B cell (primary cell): Measurements from ENCODE around the gene RHCG. TPM values are rescaled to one million over a fixed set of nuclear protein-coding genes. Genes with fewer than 3 reads are reported as not detected.

Experiments used
- ATAC-seq: fragments of 200-7000 bp; cut with Tn5 transposase; one replicate; pipeline ENCODE4 v1.10.0; 2021; ENCODE audit warnings: low read depth, mild to moderate bottlenecking, moderate number of reproducible peaks, moderate library complexity
- CTCF ChIA-PET: fragments of 350-600 bp; sonication (Branson Sonifier 250); formaldehyde crosslinking; loops from one replicate; lab custom pipeline; 2021; ENCODE audit warnings: antibody characterized with exemption, inconsistent platforms; lab: Charles Lee
- POLR2A ChIA-PET: fragments of 350-600 bp; sonication (Branson Sonifier 250); formaldehyde crosslinking; loops from one replicate; lab custom pipeline; 2021; ENCODE audit warnings: antibody characterized with exemption; lab: Charles Lee
- DNase-seq: peaks from one replicate; pipeline ENCODE4 v3.0.0; 2013
- H2AFZ ChIP-seq: 2 replicates; pipeline ENCODE4 v1.6.1; 2012; ENCODE audit warnings: mild to moderate bottlenecking, low read depth, low read length; ENCODE audit not compliant: insufficient read depth, poor library complexity, severe bottlenecking
- H3K27ac ChIP-seq, 2 donors: 1 replicate in 1 of 2; 2 replicates in 1 of 2; pipeline ENCODE4 v1.5.1; 2012 to 2013; ENCODE audit warnings: low read length in 2 of 2, mild to moderate bottlenecking in 2 of 2, moderate library complexity in 1 of 2
- H3K27me3 ChIP-seq, 4 experiments: fragments of 200-600 bp in 1 of 4; sonication (generic) in 1 of 4; replicated peaks in 1 of 4; 1 replicate in 2 of 4; 2 replicates in 2 of 4; pipeline versions ENCODE4 v1.6.1 to v1.7.0; 2013 to 2016; ENCODE audit warnings: low read length in 3 of 4, mild to moderate bottlenecking in 2 of 4, mixed read lengths in 1 of 4, moderate library complexity in 1 of 4; ENCODE audit not compliant: insufficient read depth in 4 of 4, control insufficient read depth in 3 of 4; ENCODE audit errors: control extremely low read depth in 1 of 4
- H3K36me3 ChIP-seq, 2 experiments: replicated peaks in 1 of 2; 1 replicate in 1 of 2; 2 replicates in 1 of 2; pipeline versions ENCODE4 v1.6.1 to v1.7.1; 2013; ENCODE audit warnings: low read length in 1 of 2; ENCODE audit not compliant: insufficient read depth in 2 of 2, control insufficient read depth in 1 of 2; ENCODE audit errors: control extremely low read depth in 1 of 2, extremely low read depth in 1 of 2
- H3K4me1 ChIP-seq, 2 donors: fragments of 200-600 bp in 1 of 2; sonication (generic) in 1 of 2; 1 replicate in 1 of 2; 2 replicates in 1 of 2; pipeline versions ENCODE4 v1.5.1 to v1.6.1; 2013 to 2017; ENCODE audit warnings: low read length in 2 of 2; ENCODE audit not compliant: control insufficient read depth in 2 of 2, insufficient read depth in 2 of 2
- H3K4me2 ChIP-seq: replicated peaks from 2 replicates; pipeline ENCODE3; 2012; ENCODE audit warnings: mild to moderate bottlenecking, low read depth, low read length; ENCODE audit not compliant: poor library complexity, severe bottlenecking
- H3K4me3 ChIP-seq, 5 experiments: fragments of 200-600 bp in 1 of 5; sonication (generic) in 1 of 5; 1 replicate in 3 of 5; 2 replicates in 2 of 5; pipeline versions ENCODE4 v1.5.1 to v1.7.0; 2011 to 2016; ENCODE audit warnings: low read length in 4 of 5, mild to moderate bottlenecking in 4 of 5, low read depth in 2 of 5, control low read depth in 1 of 5, moderate library complexity in 1 of 5; ENCODE audit not compliant: insufficient read depth in 1 of 5; ENCODE audit errors: control extremely low read depth in 1 of 5, extremely low read depth in 1 of 5
- H3K79me2 ChIP-seq: fragments of 200-600 bp; sonication (generic); one replicate; pipeline ENCODE4 v1.6.0; 2016; ENCODE audit warnings: low read length; ENCODE audit not compliant: control insufficient read depth, insufficient read depth
- H3K9ac ChIP-seq: fragments of 200-600 bp; sonication (generic); 2 replicates; pipeline ENCODE4 v1.6.1; 2017; ENCODE audit warnings: mild to moderate bottlenecking, low read length, moderate library complexity
- H3K9me3 ChIP-seq, 3 donors: one replicate each; pipeline versions ENCODE4 v1.6.1 to v1.7.1; 2013; ENCODE audit warnings: low read length in 2 of 3; ENCODE audit not compliant: control insufficient read depth in 2 of 3, insufficient read depth in 1 of 3; ENCODE audit errors: control extremely low read depth in 1 of 3
- H4K20me1 ChIP-seq: 2 replicates; pipeline ENCODE4 v1.6.0; 2012; ENCODE audit warnings: mild to moderate bottlenecking, low read length; ENCODE audit not compliant: insufficient read depth, control insufficient read depth, poor library complexity, severe bottlenecking
- H3K27ac Mint-ChIP-seq: one replicate; pipeline ENCODE4 v1.8.0; 2021; ENCODE audit warnings: mixed read lengths
- H3K27me3 Mint-ChIP-seq: one replicate; pipeline ENCODE4 v1.8.0; 2021; ENCODE audit warnings: mixed read lengths
- H3K4me1 Mint-ChIP-seq: one replicate; pipeline ENCODE4 v1.8.0; 2021; ENCODE audit warnings: mixed read lengths
- H3K4me3 Mint-ChIP-seq: one replicate; pipeline ENCODE4 v1.8.0; 2021; ENCODE audit warnings: mixed read lengths
- H3K9me3 Mint-ChIP-seq: one replicate; pipeline ENCODE4 v1.8.0; 2022; ENCODE audit warnings: mixed read lengths; ENCODE audit not compliant: insufficient read depth
- CTCF ChIP-seq: fragments of 200-600 bp; IDR thresholded peaks from one replicate; pipeline ENCODE4 v1.8.0; 2022; ENCODE audit warnings: antibody characterized with exemption, mild to moderate bottlenecking
- EZH2 ChIP-seq: IDR thresholded peaks from 2 replicates; pipeline ENCODE4 v1.6.1; 2012; ENCODE audit warnings: borderline replicate concordance, low read depth, mild to moderate bottlenecking, moderate library complexity, low read length; ENCODE audit not compliant: insufficient read depth, poor library complexity, severe bottlenecking
- WGBS: methylation state at CpG from one replicate; pipeline ENCODE4 v1.1.5; 2013; ENCODE audit warnings: missing lambda C conversion rate; ENCODE audit not compliant: insufficient coverage; 5-methylcytosine and 5-hydroxymethylcytosine counted together
- intact Hi-C: fragments of 100-400 bp; cut with micrococcal nuclease; formaldehyde crosslinking; loops from one replicate; pipeline ENCODE4 v1.10.0; 2022
- polyA plus RNA-seq: library from polyadenylated mRNA; depleted of rRNA; stranded (reverse); fragments of >200 nt; gene quantifications from 2 replicates; pipeline ENCODE4 v1.2.3, GENCODE V29; 2012
- total RNA-seq, 2 donors: library from RNA; stranded (reverse); fragments of 120-200 nt in 1 of 2; gene quantifications; 1 replicate in 1 of 2; 2 replicates in 1 of 2; pipeline versions ENCODE4 v1.2.3 to v1.2.4, GENCODE V29; 2013 to 2022

RHCG gene
- total and polyA plus RNA-seq, 2 donors (not counting 1 experiment from before 2014, with no cell fraction given), result not detected

- no peak for TF ChIP-seq EZH2
- no peak for TF ChIP-seq CTCF
- Histone ChIP-seq H3K27ac (no peak overlapping the region), H3K36me3 (no peaks in the 10 kb centered on the region), H3K4me1 (peaks cover 10 to 17% of the 10 kb centered on the region in 2 donors), H3K9ac (no peak overlapping the region), H3K27me3 (peaks cover 0 to 54% (median 25%) of the 10 kb centered on the region in 4 experiments), H4K20me1 (no peaks in the 10 kb centered on the region), H2AFZ (no peak overlapping the region), H3K4me3 (no peak overlapping the region), H3K4me2 (no peak overlapping the region), H3K79me2 (no peaks in the 10 kb centered on the region), H3K9me3 (peaks cover 0 to 13% (median 0%) of the 10 kb centered on the region in 3 donors)
- WGBS, result 26% methylated on average over 5 of the region's 5 CpGs
- intact Hi-C loops, result no loop called here
- peaks cover 10% of the 10 kb centered on the region for H3K4me1 Mint-ChIP-seq
- DNase-seq (no peak), ATAC-seq (no peak)
- no peaks in the 10 kb centered on the region for H3K9me3 Mint-ChIP-seq
- H3K27ac Mint-ChIP-seq, result no peak overlapping the region
- ChIA-PET POLR2A (no interaction called here), CTCF (interaction anchor here (1.0 to 1.3 kb wide), 2 partner anchors 10 to 166 kb away, joined by 3 to 5 read pairs; no protein-coding TSS in a partner anchor)
- peaks cover 58% of the 10 kb centered on the region for H3K27me3 Mint-ChIP-seq
- no peak overlapping the region for H3K4me3 Mint-ChIP-seq
Observed at GRCh38 chr15:89492111-89492641, 4.2 kb downstream of the RHCG start.

GRCh38 chr15:89490814-89491315 is 5.5 kb downstream of the RHCG start:
- no peak for ATAC-seq
- CTCF ChIA-PET, result no interaction called here
- no peaks in the 10 kb centered on the region for H3K79me2 ChIP-seq

More at GRCh38 chr15:89490814-89491315, 5.5 kb downstream of the RHCG start:
- DNase-seq, result no peak
- Histone ChIP-seq H4K20me1 (no peaks in the 10 kb centered on the region), H3K36me3 (no peaks in the 10 kb centered on the region), H3K9ac (no peak overlapping the region), H3K27me3 (peaks cover 0 to 59% (median 22%) of the 10 kb centered on the region in 4 experiments), H3K4me1 (peaks cover 11 to 18% of the 10 kb centered on the region in 2 donors), H3K9me3 (peaks cover 0 to 20% (median 0%) of the 10 kb centered on the region in 3 donors), H2AFZ (no peak overlapping the region), H3K4me2 (no peak overlapping the region), H3K27ac (no peak overlapping the region), H3K4me3 (no peak overlapping the region)
- Mint-ChIP-seq H3K4me1 (peaks cover 10% of the 10 kb centered on the region), H3K27me3 (peaks cover 56% of the 10 kb centered on the region), H3K27ac (no peak overlapping the region), H3K4me3 (no peak overlapping the region), H3K9me3 (no peaks in the 10 kb centered on the region)
- POLR2A ChIA-PET, result no interaction called here
- 76% methylated on average over 4 of the region's 8 CpGs for WGBS
- intact Hi-C loops, result no loop called here
- TF ChIP-seq EZH2, result no peak
